Measurements from ENCODE around the gene TKFC. TPM values are rescaled to one million over a fixed set of nuclear protein-coding genes. Genes with fewer than 3 reads are reported as not detected.

TKFC gene
- total and polyA plus RNA-seq, 9 of the 15 experiments (the other 6 are each of a cell fraction or from before 2014, with no cell fraction given): 2.0 to 61.7 (median 28.5) TPM

DNA sequence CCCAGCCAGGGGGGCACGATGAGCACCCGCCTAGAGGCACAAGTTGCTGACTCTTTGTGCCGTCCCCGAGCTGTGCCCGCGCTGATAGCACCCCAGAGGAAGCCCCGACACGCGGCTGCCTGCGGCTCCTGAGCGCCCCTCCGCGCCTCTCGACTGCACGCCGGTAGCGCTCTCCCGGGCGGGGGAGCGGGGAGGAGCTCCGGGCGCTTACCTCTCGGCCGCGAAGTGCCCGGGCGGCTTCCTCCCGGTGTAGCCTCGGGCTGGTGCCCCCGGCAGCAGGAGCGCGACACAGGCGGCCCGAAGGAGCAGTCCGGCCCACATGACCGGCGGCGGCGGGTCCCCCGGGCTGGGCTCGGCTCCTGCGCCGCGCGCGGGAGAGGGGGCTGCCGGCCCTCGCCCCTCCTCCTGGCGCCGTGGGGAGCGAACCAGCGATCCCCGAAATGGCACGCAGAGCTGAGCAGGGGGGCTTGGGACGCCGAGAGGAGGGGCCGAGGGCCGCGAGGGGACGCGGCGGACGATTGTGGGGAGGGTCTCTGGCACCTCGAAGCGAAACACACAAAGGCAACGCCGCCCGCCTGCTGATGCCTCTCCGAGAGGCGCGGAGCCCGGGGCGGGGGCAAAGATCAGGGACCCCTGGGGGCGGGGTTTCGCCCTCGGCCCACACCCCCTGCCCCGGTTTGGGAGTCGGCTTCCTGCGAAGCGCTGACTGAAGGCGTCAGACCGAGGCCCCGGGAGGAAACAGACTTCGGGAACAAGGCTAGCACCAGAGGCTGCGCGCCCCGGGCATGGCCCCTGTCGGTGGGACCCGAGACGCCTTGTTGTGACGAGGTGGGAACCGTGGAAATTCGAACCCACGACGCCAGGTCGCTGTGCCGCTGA, 38.1 kb upstream of the TKFC start, which contains the start of gene VWCE:
Gene VWCE (minus strand): TSS at position 600 of the 879 bp plus-strand sequence. CDS start 279 bp downstream, at position 321.
- H3K79me2 ChIP-seq (ENCODE audit: control insufficient read depth, insufficient read depth, low read length): no peaks in the 10 kb centered on the region
- H2AFZ ChIP-seq (ENCODE audit: low read depth, low read length): no peak within 1 kb of the TSS
- in situ Hi-C loops (cut with MboI) (no loop called here), intact Hi-C loops (cut with micrococcal nuclease) (no loop called here)
- ATAC-seq: no peak
- no peak for FAIRE-seq
- CTCF ChIA-PET (ENCODE audit: low intra/inter-chr PET ratio): no interaction called here
- H3K4me3 ChIP-seq: no peak within 1 kb of the TSS
- peaks cover 4 to 36% of the 10 kb centered on the region in 2 experiments; a peak in 4 of 5 replicates for H3K4me1 ChIP-seq (replicated peaks in 1 of 2; ENCODE audit: control insufficient read depth in 2 of 2, insufficient read depth in 2 of 2, low read length in 2 of 2)
- TF ChIP-seq, protein P1, sequence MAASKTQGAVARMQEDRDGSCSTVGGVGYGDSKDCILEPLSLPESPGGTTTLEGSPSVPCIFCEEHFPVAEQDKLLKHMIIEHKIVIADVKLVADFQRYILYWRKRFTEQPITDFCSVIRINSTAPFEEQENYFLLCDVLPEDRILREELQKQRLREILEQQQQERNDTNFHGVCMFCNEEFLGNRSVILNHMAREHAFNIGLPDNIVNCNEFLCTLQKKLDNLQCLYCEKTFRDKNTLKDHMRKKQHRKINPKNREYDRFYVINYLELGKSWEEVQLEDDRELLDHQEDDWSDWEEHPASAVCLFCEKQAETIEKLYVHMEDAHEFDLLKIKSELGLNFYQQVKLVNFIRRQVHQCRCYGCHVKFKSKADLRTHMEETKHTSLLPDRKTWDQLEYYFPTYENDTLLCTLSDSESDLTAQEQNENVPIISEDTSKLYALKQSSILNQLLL (CRISPR knock-in tag; IDR thresholded peaks at IDR 0.05; ENCODE audit: borderline replicate concordance): no peak
- TF ChIP-seq YY1 (IDR thresholded peaks at IDR 0.05; ENCODE audit: borderline replicate concordance in 1 of 3, control insufficient read depth in 1 of 3, extremely low read depth in 1 of 3, insufficient read depth in 3 of 3, insufficient read length in 1 of 3, insufficient replicate concordance in 2 of 3, low read depth in 1 of 3, low read length in 2 of 3): no peak
- no peak for TF ChIP-seq LEF1 (IDR thresholded peaks at IDR 0.05)
- TF ChIP-seq POLR2G (IDR thresholded peaks at IDR 0.05; ENCODE audit: low read depth, low read length): peak; percentile 39; the same call in 1 of the 2 replicates
- no peak for TF ChIP-seq SREBF2 (CRISPR knock-in tag; IDR thresholded peaks at IDR 0.05)
- TF ChIP-seq, protein P2, sequence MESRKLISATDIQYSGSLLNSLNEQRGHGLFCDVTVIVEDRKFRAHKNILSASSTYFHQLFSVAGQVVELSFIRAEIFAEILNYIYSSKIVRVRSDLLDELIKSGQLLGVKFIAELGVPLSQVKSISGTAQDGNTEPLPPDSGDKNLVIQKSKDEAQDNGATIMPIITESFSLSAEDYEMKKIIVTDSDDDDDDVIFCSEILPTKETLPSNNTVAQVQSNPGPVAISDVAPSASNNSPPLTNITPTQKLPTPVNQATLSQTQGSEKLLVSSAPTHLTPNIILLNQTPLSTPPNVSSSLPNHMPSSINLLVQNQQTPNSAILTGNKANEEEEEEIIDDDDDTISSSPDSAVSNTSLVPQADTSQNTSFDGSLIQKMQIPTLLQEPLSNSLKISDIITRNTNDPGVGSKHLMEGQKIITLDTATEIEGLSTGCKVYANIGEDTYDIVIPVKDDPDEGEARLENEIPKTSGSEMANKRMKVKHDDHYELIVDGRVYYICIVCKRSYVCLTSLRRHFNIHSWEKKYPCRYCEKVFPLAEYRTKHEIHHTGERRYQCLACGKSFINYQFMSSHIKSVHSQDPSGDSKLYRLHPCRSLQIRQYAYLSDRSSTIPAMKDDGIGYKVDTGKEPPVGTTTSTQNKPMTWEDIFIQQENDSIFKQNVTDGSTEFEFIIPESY (CRISPR knock-in tag; IDR thresholded peaks at IDR 0.05): peak; percentile 87
- peak; percentile 18 for TF ChIP-seq RBM22 (IDR thresholded peaks at IDR 0.05; ENCODE audit: low read depth, low read length, poor library complexity, severe bottlenecking)
- no peak for DNase-seq (ENCODE audit: extremely low read depth in 1 of 4, low spot score in 3 of 4)
- 94% methylated on average over 33 of the region's 97 CpGs for WGBS (ENCODE audit: insufficient coverage, low coverage, missing lambda C conversion rate)
- no peaks in the 10 kb centered on the region for H3K9me1 ChIP-seq (ENCODE audit: control insufficient read depth, insufficient read depth, low read length)
- POLR2A ChIA-PET: no interaction called here
- 0 out of 2 replicates have a peak, but pooled peaks cover 1% of the 10 kb centered on the region for H3K9me3 ChIP-seq (replicated peaks; ENCODE audit: control insufficient read depth, insufficient read depth, low read depth, low read length)
- H4K20me1 ChIP-seq (replicated peaks; ENCODE audit: control insufficient read depth, insufficient read depth, low read length): no peaks in the 10 kb centered on the region
- H3K27me3 ChIP-seq (ENCODE audit: control insufficient read depth in 2 of 2, insufficient read depth in 2 of 2, low read length in 2 of 2): no peaks in the 10 kb centered on the region
- BruUV-seq (replicated peaks): no TSS peak
- no peak within 1 kb of the TSS for H3K27ac ChIP-seq (ENCODE audit: extremely low read depth, low read depth, low read length)
- no peak within 1 kb of the TSS for H3K4me2 ChIP-seq (ENCODE audit: insufficient read depth, low read length)
- H3K36me3 ChIP-seq (ENCODE audit: control insufficient read depth, insufficient read depth, low read length): peaks cover 31% of the 10 kb centered on the region
- peak within 1 kb of the TSS in 1 of 2 experiments; percentile 15; a peak in 1 of 4 replicates for H3K9ac ChIP-seq (ENCODE audit: insufficient read depth in 1 of 2, low read depth in 2 of 2, low read length in 2 of 2)

All from K562 (cell line).